ENCODE results near the gene MX1.

The MX1 gene

GRCh38 chr21:41432562-41433460 lies 6.8 kb downstream of the MX1 start:
- no peak for DNase-seq (ENCODE audit: low read depth in 2 of 2)

GRCh38 chr21:41433566-41433965 lies 7.5 kb downstream of the MX1 start:
- no peak for DNase-seq (ENCODE audit: low read depth in 2 of 2)

- no peak for DNase-seq (ENCODE audit: low read depth in 2 of 2)
Measured at GRCh38 chr21:41435706-41436105, 9.7 kb downstream of the MX1 start.

GRCh38 chr21:41437729-41438128 lies 11.7 kb downstream of the MX1 start:
- no peak for DNase-seq (ENCODE audit: low read depth in 2 of 2)

GRCh38 chr21:41438425-41439113 lies 12.5 kb downstream of the MX1 start:
- DNase-seq (ENCODE audit: low read depth in 2 of 2) = no peak

- DNase-seq (ENCODE audit: low read depth in 2 of 2) = no peak
Measured at GRCh38 chr21:41439248-41439647, 13.2 kb downstream of the MX1 start.

- DNase-seq (ENCODE audit: low read depth in 2 of 2) = no peak
Measured at GRCh38 chr21:41441546-41441945, 15.5 kb downstream of the MX1 start.

- no peak for DNase-seq (ENCODE audit: low read depth in 2 of 2)
Measured at GRCh38 chr21:41442481-41443186, 16.6 kb downstream of the MX1 start.

GRCh38 chr21:41443562-41443961 lies 17.5 kb downstream of the MX1 start:
- no peak for DNase-seq (ENCODE audit: low read depth in 2 of 2)

- DNase-seq (ENCODE audit: low read depth in 2 of 2) = no peak
Measured at GRCh38 chr21:41444703-41445464, 18.8 kb downstream of the MX1 start.

- no peak for DNase-seq (ENCODE audit: low read depth in 2 of 2)
Measured at GRCh38 chr21:41445465-41445862, 19.4 kb downstream of the MX1 start.

- no peak for DNase-seq (ENCODE audit: low read depth in 2 of 2)
Measured at GRCh38 chr21:41446586-41446985, 20.5 kb downstream of the MX1 start.

GRCh38 chr21:41447356-41447755 lies 21.3 kb downstream of the MX1 start:
- DNase-seq (ENCODE audit: low read depth in 2 of 2) = no peak

- no peak for DNase-seq (ENCODE audit: low read depth in 2 of 2)
Measured at GRCh38 chr21:41449613-41450012, 23.6 kb downstream of the MX1 start.

- no peak for DNase-seq (ENCODE audit: low read depth in 2 of 2)
Measured at GRCh38 chr21:41451753-41452676, 26.0 kb downstream of the MX1 start.

GRCh38 chr21:41453198-41453597 lies 27.2 kb downstream of the MX1 start:
- no peak for DNase-seq (ENCODE audit: low read depth in 2 of 2)

- DNase-seq (ENCODE audit: low read depth in 2 of 2) = no peak
Measured at GRCh38 chr21:41453761-41454160, 27.7 kb downstream of the MX1 start.

GRCh38 chr21:41458121-41458520 lies 32.1 kb downstream of the MX1 start:
- no peak for DNase-seq (ENCODE audit: low read depth in 2 of 2)

GRCh38 chr21:41458559-41458958 lies 32.5 kb downstream of the MX1 start:
- no peak for DNase-seq (ENCODE audit: low read depth in 2 of 2)

- DNase-seq (ENCODE audit: low read depth in 2 of 2) = no peak
Measured at GRCh38 chr21:41459884-41460534, 34.0 kb downstream of the MX1 start.
